H9 (cell line): ENCODE data around the gene OR8D1. TPM values are rescaled to one million over a fixed set of nuclear protein-coding genes. Genes with fewer than 3 reads are reported as not detected.
"Not testable (repeated sequence)": the region's sequence is repeated elsewhere in the genome, so short reads cannot be mapped to it uniquely, and the experiment has no call there.

Source experiments
- DNase-seq: peaks from one replicate; pipeline ENCODE4 v3.0.0-alpha.2; 2017
- H2AFZ ChIP-seq: one replicate; pipeline ENCODE4 v1.6.1; 2013; ENCODE audit warnings: mild to moderate bottlenecking, low read length, control low read depth, moderate library complexity
- H2AK5ac ChIP-seq: 2 replicates; pipeline ENCODE4 v1.6.1; 2013; ENCODE audit warnings: low read length, control low read depth, mixed read lengths; ENCODE audit not compliant: insufficient read length
- H2BK120ac ChIP-seq: one replicate; pipeline ENCODE4 v1.6.1; 2013; ENCODE audit warnings: low read depth, mild to moderate bottlenecking, low read length, control low read depth, inconsistent platforms; ENCODE audit not compliant: poor library complexity, severe bottlenecking
- H2BK12ac ChIP-seq: 2 replicates; pipeline ENCODE4 v1.6.1; 2013; ENCODE audit warnings: low read length, control low read depth, mixed read lengths, low read depth; ENCODE audit not compliant: insufficient read length
- H2BK15ac ChIP-seq: 2 replicates; pipeline ENCODE4 v1.6.1; 2013; ENCODE audit warnings: low read depth, low read length, control low read depth
- H2BK20ac ChIP-seq: one replicate; pipeline ENCODE4 v1.6.1; 2013; ENCODE audit warnings: low read depth, mild to moderate bottlenecking, low read length, control low read depth, inconsistent platforms; ENCODE audit not compliant: poor library complexity, severe bottlenecking
- H2BK5ac ChIP-seq: 2 replicates; pipeline ENCODE4 v1.6.1; 2013; ENCODE audit warnings: low read length, control low read depth, mixed read lengths; ENCODE audit not compliant: insufficient read length
- H3K14ac ChIP-seq: 2 replicates; pipeline ENCODE4 v1.6.1; 2013; ENCODE audit warnings: low read length, control low read depth; ENCODE audit not compliant: insufficient read depth
- H3K18ac ChIP-seq: 2 replicates; pipeline ENCODE4 v1.6.1; 2013; ENCODE audit warnings: low read depth, mild to moderate bottlenecking, mixed read lengths, low read length, control low read depth; ENCODE audit not compliant: insufficient read length
- H3K23ac ChIP-seq: 2 replicates; pipeline ENCODE4 v1.6.1; 2013; ENCODE audit warnings: low read length, control low read depth, mixed read lengths, low read depth; ENCODE audit not compliant: insufficient read length
- H3K23me2 ChIP-seq: 2 replicates; pipeline ENCODE4 v1.6.1; 2013; ENCODE audit warnings: low read depth, mild to moderate bottlenecking, mixed read lengths, low read length, control low read depth; ENCODE audit not compliant: insufficient read length, poor library complexity, severe bottlenecking
- H3K27ac ChIP-seq: 2 replicates; pipeline ENCODE4 v1.5.1; 2013; ENCODE audit warnings: low read length, control low read depth, mixed read lengths, low read depth; ENCODE audit not compliant: insufficient read length
- H3K27me3 ChIP-seq: 2 replicates; pipeline ENCODE4 v1.6.1; 2013; ENCODE audit warnings: low read length, control low read depth, inconsistent platforms; ENCODE audit not compliant: insufficient read depth
- H3K4ac ChIP-seq: 2 replicates; pipeline ENCODE4 v1.6.1; 2013; ENCODE audit warnings: low read depth, mild to moderate bottlenecking, control low read depth, inconsistent platforms, low read length, moderate library complexity
- H3K4me1 ChIP-seq: 2 replicates; pipeline ENCODE4 v1.6.1; 2013; ENCODE audit warnings: low read length, control low read depth, inconsistent platforms; ENCODE audit not compliant: insufficient read depth
- H3K4me2 ChIP-seq: 2 replicates; pipeline ENCODE4 v1.6.1; 2013; ENCODE audit warnings: low read length, control low read depth, mixed read lengths; ENCODE audit not compliant: insufficient read length, insufficient read depth
- H3K56ac ChIP-seq: 2 replicates; pipeline ENCODE4 v1.6.1; 2013; ENCODE audit warnings: low read depth, mild to moderate bottlenecking, mixed read lengths, low read length, control low read depth; ENCODE audit not compliant: insufficient read length
- H3K79me1 ChIP-seq: 2 replicates; pipeline ENCODE4 v1.6.1; 2013; ENCODE audit warnings: low read depth, mild to moderate bottlenecking, moderate library complexity, low read length, control low read depth, inconsistent platforms; ENCODE audit not compliant: insufficient read depth, poor library complexity, severe bottlenecking
- H3K79me2 ChIP-seq: 2 replicates; pipeline ENCODE4 v1.6.1; 2013; ENCODE audit warnings: low read length, control low read depth, inconsistent platforms; ENCODE audit not compliant: insufficient read depth
- H3K9ac ChIP-seq: 2 replicates; pipeline ENCODE4 v1.6.1; 2013; ENCODE audit warnings: low read length, control low read depth, mixed read lengths; ENCODE audit not compliant: insufficient read length; ENCODE audit errors: extremely low read depth
- H3K9me3 ChIP-seq: one replicate; pipeline ENCODE4 v1.6.1; 2013; ENCODE audit warnings: low read depth, low read length, inconsistent platforms; ENCODE audit not compliant: control insufficient read depth
- H3T11ph ChIP-seq: one replicate; pipeline ENCODE4 v1.6.1; 2013; ENCODE audit warnings: mild to moderate bottlenecking, low read length, control low read depth, inconsistent platforms
- H4K20me1 ChIP-seq: one replicate; pipeline ENCODE4 v1.6.1; 2013; ENCODE audit not compliant: control insufficient read depth, insufficient read length, insufficient read depth
- H4K5ac ChIP-seq: 2 replicates; pipeline ENCODE4 v1.6.1; 2013; ENCODE audit warnings: low read depth, mild to moderate bottlenecking, mixed read lengths, low read length, control low read depth; ENCODE audit not compliant: insufficient read length
- H4K8ac ChIP-seq: replicated peaks from 2 replicates; pipeline ENCODE4 v1.6.1; 2013; ENCODE audit warnings: low read length, control low read depth, mixed read lengths, low read depth; ENCODE audit not compliant: insufficient read length
- H4K91ac ChIP-seq: 2 replicates; pipeline ENCODE4 v1.6.1; 2013; ENCODE audit warnings: low read depth, mild to moderate bottlenecking, moderate library complexity, mixed read lengths, low read length, control low read depth; ENCODE audit not compliant: insufficient read length
- H3K27ac Mint-ChIP-seq, 3 experiments: 2 replicates in 2 of 3; 3 replicates in 1 of 3; pipeline ENCODE4 v1.8.0; 2020 to 2021; ENCODE audit warnings: mixed read lengths in 3 of 3, mild to moderate bottlenecking in 1 of 3, moderate library complexity in 1 of 3
- H3K27me3 Mint-ChIP-seq: 2 replicates; pipeline ENCODE4 v1.8.0; 2021; ENCODE audit warnings: low read depth, mild to moderate bottlenecking, moderate library complexity, mixed read lengths
- H3K36me3 Mint-ChIP-seq, 3 experiments: 2 replicates in 2 of 3; 3 replicates in 1 of 3; pipeline ENCODE4 v1.8.0; 2020 to 2021; ENCODE audit warnings: low read depth in 3 of 3, mixed read lengths in 3 of 3; ENCODE audit not compliant: insufficient read depth in 1 of 3
- H3K4me1 Mint-ChIP-seq, 2 experiments: 2 replicates each; pipeline ENCODE4 v1.8.0; 2020; ENCODE audit warnings: mixed read lengths in 2 of 2
- H3K4me3 Mint-ChIP-seq, 2 experiments: 2 replicates in 1 of 2; 3 replicates in 1 of 2; pipeline ENCODE4 v1.8.0; 2020 to 2021; ENCODE audit warnings: mild to moderate bottlenecking in 2 of 2, mixed read lengths in 2 of 2, moderate library complexity in 1 of 2
- H3K9me3 Mint-ChIP-seq, 2 experiments: 2 replicates in 1 of 2; 3 replicates in 1 of 2; pipeline ENCODE4 v1.8.0; 2020; ENCODE audit warnings: mild to moderate bottlenecking in 2 of 2, mixed read lengths in 2 of 2, moderate library complexity in 1 of 2
- WGBS: extraction: QIAGEN DNeasy Blood & Tissue Kit; methylation state at CpG from one replicate; pipeline ENCODE4 v1.1.7; 2013; ENCODE audit warnings: missing lambda C conversion rate, low lambda C conversion rate, mixed read lengths; ENCODE audit not compliant: insufficient read length; ENCODE audit errors: extremely low coverage; 5-methylcytosine and 5-hydroxymethylcytosine counted together
- total RNA-seq: library from RNA; stranded (reverse); gene quantifications from 2 replicates; pipeline ENCODE4 v1.2.1, GENCODE V29; 2021

The OR8D1 gene
- total RNA-seq, 1 experiment from 2014 or later: not detected

DNA sequence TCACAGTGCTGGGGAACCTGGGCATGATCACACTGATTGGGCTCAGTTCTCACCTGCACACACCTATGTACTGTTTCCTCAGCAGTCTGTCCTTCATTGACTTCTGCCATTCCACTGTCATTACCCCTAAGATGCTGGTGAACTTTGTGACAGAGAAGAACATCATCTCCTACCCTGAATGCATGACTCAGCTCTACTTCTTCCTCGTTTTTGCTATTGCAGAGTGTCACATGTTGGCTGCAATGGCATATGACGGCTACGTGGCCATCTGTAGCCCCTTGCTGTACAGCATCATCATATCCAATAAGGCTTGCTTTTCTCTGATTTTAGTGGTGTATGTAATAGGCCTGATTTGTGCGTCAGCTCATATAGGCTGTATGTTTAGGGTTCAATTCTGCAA is 48.7 kb downstream of the OR8D1 start:
- H3T11ph ChIP-seq, H3K4me3 Mint-ChIP-seq, H3K9me3 Mint-ChIP-seq, H3K23ac ChIP-seq, H3K4me1 ChIP-seq, H2BK12ac ChIP-seq, H2BK20ac ChIP-seq, H3K18ac ChIP-seq, H3K9me3 ChIP-seq, H2BK5ac ChIP-seq, H3K27ac Mint-ChIP-seq, H3K4me1 Mint-ChIP-seq, H3K9ac ChIP-seq, H2BK15ac ChIP-seq, H3K79me2 ChIP-seq, H3K27me3 Mint-ChIP-seq, H2BK120ac ChIP-seq, H4K91ac ChIP-seq, H3K4ac ChIP-seq, H3K4me2 ChIP-seq, H2AFZ ChIP-seq, H3K23me2 ChIP-seq, H3K56ac ChIP-seq, H3K27ac ChIP-seq, H3K14ac ChIP-seq, H3K79me1 ChIP-seq, H2AK5ac ChIP-seq, H4K20me1 ChIP-seq, H3K36me3 Mint-ChIP-seq, H4K5ac ChIP-seq, H3K27me3 ChIP-seq, H4K8ac ChIP-seq, DNase-seq: not testable (repeated sequence)
- WGBS: no CpG with 5 or more reads among the region's 4 CpGs
